ENCODE measurements around the gene NEUROG3. TPM values are rescaled to one million over a fixed set of nuclear protein-coding genes. Genes with fewer than 3 reads are reported as not detected.
A peak's percentile ranks its signal among the peaks of the same experiment; 100 is the strongest.

Gene NEUROG3
- polyA plus RNA-seq, 3 donors: not detected

GRCh38 chr10:69559525-69559924, 13.7 kb downstream of the NEUROG3 start:
- Histone ChIP-seq H3K27ac (ENCODE audit: low read depth in 1 of 2, low read length in 2 of 2) (no peak overlapping the region), H3K4me2 (replicated peaks; ENCODE audit: extremely low read depth, low read length, poor library complexity, severe bottlenecking) (no peak overlapping the region), H3K79me2 (ENCODE audit: insufficient read depth, low read length) (no peaks in the 10 kb centered on the region), H4K20me1 (ENCODE audit: insufficient read depth, low read length) (no peaks in the 10 kb centered on the region), H3K9me3 (replicated peaks in 1 of 2; ENCODE audit: control insufficient read depth in 1 of 2, insufficient read depth in 1 of 2, low read length in 2 of 2) (no peaks in the 10 kb centered on the region), H2AFZ (ENCODE audit: insufficient read depth, low read depth, low read length, poor library complexity, severe bottlenecking) (no peak overlapping the region), H3K4me1 (ENCODE audit: control insufficient read depth in 1 of 2, insufficient read depth in 2 of 2, low read length in 2 of 2) (no peaks in the 10 kb centered on the region), H3K9ac (ENCODE audit: insufficient read depth, low read length, poor library complexity, severe bottlenecking) (no peak overlapping the region), H3K36me3 (replicated peaks in 1 of 2; ENCODE audit: control insufficient read depth in 1 of 2, insufficient read depth in 2 of 2, low read length in 2 of 2) (no peaks in the 10 kb centered on the region), H3K4me3 (replicated peaks in 1 of 3; ENCODE audit: low read depth in 2 of 3, low read length in 3 of 3) (no peak overlapping the region), H3K27me3 (ENCODE audit: control insufficient read depth in 2 of 2, insufficient read depth in 2 of 2, low read length in 2 of 2) (no peaks in the 10 kb centered on the region)
- TF ChIP-seq, protein P1, sequence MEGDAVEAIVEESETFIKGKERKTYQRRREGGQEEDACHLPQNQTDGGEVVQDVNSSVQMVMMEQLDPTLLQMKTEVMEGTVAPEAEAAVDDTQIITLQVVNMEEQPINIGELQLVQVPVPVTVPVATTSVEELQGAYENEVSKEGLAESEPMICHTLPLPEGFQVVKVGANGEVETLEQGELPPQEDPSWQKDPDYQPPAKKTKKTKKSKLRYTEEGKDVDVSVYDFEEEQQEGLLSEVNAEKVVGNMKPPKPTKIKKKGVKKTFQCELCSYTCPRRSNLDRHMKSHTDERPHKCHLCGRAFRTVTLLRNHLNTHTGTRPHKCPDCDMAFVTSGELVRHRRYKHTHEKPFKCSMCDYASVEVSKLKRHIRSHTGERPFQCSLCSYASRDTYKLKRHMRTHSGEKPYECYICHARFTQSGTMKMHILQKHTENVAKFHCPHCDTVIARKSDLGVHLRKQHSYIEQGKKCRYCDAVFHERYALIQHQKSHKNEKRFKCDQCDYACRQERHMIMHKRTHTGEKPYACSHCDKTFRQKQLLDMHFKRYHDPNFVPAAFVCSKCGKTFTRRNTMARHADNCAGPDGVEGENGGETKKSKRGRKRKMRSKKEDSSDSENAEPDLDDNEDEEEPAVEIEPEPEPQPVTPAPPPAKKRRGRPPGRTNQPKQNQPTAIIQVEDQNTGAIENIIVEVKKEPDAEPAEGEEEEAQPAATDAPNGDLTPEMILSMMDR (IDR thresholded peaks at IDR 0.05): no peak
- Mint-ChIP-seq H3K4me1 (peaks cover 2% of the 10 kb centered on the region), H3K27ac (no peak overlapping the region), H3K36me3 (no peaks in the 10 kb centered on the region), H3K9me3 (peaks cover 0 to 2% (median 0%) of the 10 kb centered on the region in 7 donors), H3K4me3 (peak overlapping the region in 1 of 2 donors; percentile 54), H3K27me3 (ENCODE audit: low read depth in 3 of 3) (peaks cover 0 to 10% (median 3%) of the 10 kb centered on the region in 3 donors)
- intact Hi-C loops (cut with micrococcal nuclease): no loop called here
- no peak for DNase-seq
- 83% methylated on average over 1 of the region's 6 CpGs for WGBS (ENCODE audit: insufficient coverage)

GRCh38 chr10:69558559-69558958, 14.7 kb downstream of the NEUROG3 start:
- Histone ChIP-seq H2AFZ (ENCODE audit: insufficient read depth, low read depth, low read length, poor library complexity, severe bottlenecking) (no peak overlapping the region), H3K36me3 (replicated peaks in 1 of 2; ENCODE audit: control insufficient read depth in 1 of 2, insufficient read depth in 2 of 2, low read length in 2 of 2) (no peaks in the 10 kb centered on the region), H3K4me2 (replicated peaks; ENCODE audit: extremely low read depth, low read length, poor library complexity, severe bottlenecking) (no peak overlapping the region), H3K27ac (ENCODE audit: low read depth in 1 of 2, low read length in 2 of 2) (no peak overlapping the region), H3K27me3 (ENCODE audit: control insufficient read depth in 2 of 2, insufficient read depth in 2 of 2, low read length in 2 of 2) (no peaks in the 10 kb centered on the region), H3K9me3 (replicated peaks in 1 of 2; ENCODE audit: control insufficient read depth in 1 of 2, insufficient read depth in 1 of 2, low read length in 2 of 2) (no peaks in the 10 kb centered on the region), H4K20me1 (ENCODE audit: insufficient read depth, low read length) (no peaks in the 10 kb centered on the region), H3K4me1 (ENCODE audit: control insufficient read depth in 1 of 2, insufficient read depth in 2 of 2, low read length in 2 of 2) (no peaks in the 10 kb centered on the region), H3K4me3 (replicated peaks in 1 of 3; ENCODE audit: low read depth in 2 of 3, low read length in 3 of 3) (no peak overlapping the region), H3K79me2 (ENCODE audit: insufficient read depth, low read length) (no peaks in the 10 kb centered on the region), H3K9ac (ENCODE audit: insufficient read depth, low read length, poor library complexity, severe bottlenecking) (no peak overlapping the region)
- H3K36me3 Mint-ChIP-seq: no peaks in the 10 kb centered on the region
- intact Hi-C loops (cut with micrococcal nuclease): no loop called here
- H3K27ac Mint-ChIP-seq: no peak overlapping the region
- H3K4me1 Mint-ChIP-seq: peaks cover 2% of the 10 kb centered on the region
- H3K27me3 Mint-ChIP-seq (ENCODE audit: low read depth in 3 of 3): peaks cover 0 to 8% (median 3%) of the 10 kb centered on the region in 3 donors
- WGBS (ENCODE audit: insufficient coverage): no CpG with 5 or more reads among the region's 2 CpGs
- peaks cover 0 to 2% (median 0%) of the 10 kb centered on the region in 7 donors for H3K9me3 Mint-ChIP-seq
- TF ChIP-seq, protein P1 (IDR thresholded peaks at IDR 0.05): no peak
- H3K4me3 Mint-ChIP-seq: no peak overlapping the region
- no peak for DNase-seq
